Measurements from ENCODE around the gene SLC38A6.
"Not testable (repeated sequence)": the region's sequence is repeated elsewhere in the genome, so short reads cannot be mapped to it uniquely, and the experiment has no call there.

Gene SLC38A6

GRCh38 chr14:61088081-61088480, 107.0 kb downstream of the SLC38A6 start:
- ChIA-PET CTCF (no interaction called here), POLR2A (no interaction called here)
- no peak overlapping the region for H3K4me3 ChIP-seq (ENCODE audit: control insufficient read depth in 1 of 7, extremely low read depth in 1 of 7, insufficient read depth in 4 of 7, low read depth in 2 of 7, low read length in 6 of 7)
- no peak overlapping the region for H3K27ac ChIP-seq (ENCODE audit: insufficient read depth in 1 of 2, low read depth in 1 of 2, low read length in 2 of 2, poor library complexity in 1 of 2, severe bottlenecking in 2 of 2)
- H3K36me3 ChIP-seq (ENCODE audit: control insufficient read depth in 4 of 4, insufficient read depth in 4 of 4, low read length in 3 of 4): peaks cover 0 to 7% (median 0%) of the 10 kb centered on the region in 4 experiments
- DNase-seq: no peak
- no CpG with 5 or more reads among the region's 1 CpG for WGBS (ENCODE audit: insufficient coverage)
- no peaks in the 10 kb centered on the region for H3K27me3 ChIP-seq (replicated peaks in 2 of 5; ENCODE audit: control insufficient read depth in 4 of 5, insufficient read depth in 5 of 5, low read length in 4 of 5)
- H3K4me1 ChIP-seq (ENCODE audit: control extremely low read depth in 1 of 4, control insufficient read depth in 4 of 4, insufficient read depth in 4 of 4, low read length in 3 of 4): no peaks in the 10 kb centered on the region
- H3K9me3 ChIP-seq (ENCODE audit: control extremely low read depth in 1 of 5, control insufficient read depth in 4 of 5, insufficient read depth in 2 of 5, low read depth in 1 of 5, low read length in 4 of 5): peaks cover 0 to 5% (median 0%) of the 10 kb centered on the region in 5 experiments

GRCh38 chr14:61089126-61089750, 108.2 kb downstream of the SLC38A6 start:
- ChIA-PET POLR2A (no interaction called here), CTCF (no interaction called here)
- 100% methylated on average over 2 of the region's 2 CpGs for WGBS (ENCODE audit: insufficient coverage)
- H3K27ac ChIP-seq (ENCODE audit: insufficient read depth in 1 of 2, low read depth in 1 of 2, low read length in 2 of 2, poor library complexity in 1 of 2, severe bottlenecking in 2 of 2): no peak overlapping the region
- no peak for DNase-seq
- H3K4me1 ChIP-seq (ENCODE audit: control extremely low read depth in 1 of 4, control insufficient read depth in 4 of 4, insufficient read depth in 4 of 4, low read length in 3 of 4): no peaks in the 10 kb centered on the region
- H3K36me3 ChIP-seq (ENCODE audit: control insufficient read depth in 4 of 4, insufficient read depth in 4 of 4, low read length in 3 of 4): no peaks in the 10 kb centered on the region
- no peaks in the 10 kb centered on the region for H3K27me3 ChIP-seq (replicated peaks in 2 of 5; ENCODE audit: control insufficient read depth in 4 of 5, insufficient read depth in 5 of 5, low read length in 4 of 5)
- no peak overlapping the region for H3K4me3 ChIP-seq (ENCODE audit: control insufficient read depth in 1 of 7, extremely low read depth in 1 of 7, insufficient read depth in 4 of 7, low read depth in 2 of 7, low read length in 6 of 7)
- H3K9me3 ChIP-seq (ENCODE audit: control extremely low read depth in 1 of 5, control insufficient read depth in 4 of 5, insufficient read depth in 2 of 5, low read depth in 1 of 5, low read length in 4 of 5): peaks cover 0 to 2% (median 0%) of the 10 kb centered on the region in 5 experiments

GRCh38 chr14:61090432-61091216, 109.6 kb downstream of the SLC38A6 start:
- Histone ChIP-seq H3K27ac (ENCODE audit: insufficient read depth in 1 of 2, low read depth in 1 of 2, low read length in 2 of 2, poor library complexity in 1 of 2, severe bottlenecking in 2 of 2) (no peak overlapping the region), H3K36me3 (ENCODE audit: control insufficient read depth in 4 of 4, insufficient read depth in 4 of 4, low read length in 3 of 4) (no peaks in the 10 kb centered on the region), H3K4me1 (ENCODE audit: control extremely low read depth in 1 of 4, control insufficient read depth in 4 of 4, insufficient read depth in 4 of 4, low read length in 3 of 4) (no peaks in the 10 kb centered on the region), H3K4me3 (ENCODE audit: control insufficient read depth in 1 of 7, extremely low read depth in 1 of 7, insufficient read depth in 4 of 7, low read depth in 2 of 7, low read length in 6 of 7) (no peak overlapping the region), H3K27me3 (replicated peaks in 2 of 5; ENCODE audit: control insufficient read depth in 4 of 5, insufficient read depth in 5 of 5, low read length in 4 of 5) (no peaks in the 10 kb centered on the region), H3K9me3 (ENCODE audit: control extremely low read depth in 1 of 5, control insufficient read depth in 4 of 5, insufficient read depth in 2 of 5, low read depth in 1 of 5, low read length in 4 of 5) (peaks cover 0 to 2% (median 0%) of the 10 kb centered on the region in 5 experiments)
- 100% methylated on average over 3 of the region's 7 CpGs for WGBS (ENCODE audit: insufficient coverage)
- DNase-seq: no peak
- POLR2A ChIA-PET: no interaction called here
- CTCF ChIA-PET: no interaction called here

GRCh38 chr14:61091657-61092273, 110.7 kb downstream of the SLC38A6 start:
- CTCF ChIA-PET: no interaction called here
- WGBS (ENCODE audit: insufficient coverage): 80% methylated on average over 1 of the region's 2 CpGs
- H3K36me3 ChIP-seq (ENCODE audit: control insufficient read depth in 4 of 4, insufficient read depth in 4 of 4, low read length in 3 of 4): no peaks in the 10 kb centered on the region

GRCh38 chr14:61098096-61098495, 117.1 kb downstream of the SLC38A6 start:
- H3K4me3 ChIP-seq (ENCODE audit: control insufficient read depth in 1 of 7, extremely low read depth in 1 of 7, insufficient read depth in 4 of 7, low read depth in 2 of 7, low read length in 6 of 7); H3K9me3 ChIP-seq (ENCODE audit: control extremely low read depth in 1 of 5, control insufficient read depth in 4 of 5, insufficient read depth in 2 of 5, low read depth in 1 of 5, low read length in 4 of 5); CTCF ChIA-PET; DNase-seq; H3K27ac ChIP-seq (ENCODE audit: insufficient read depth in 1 of 2, low read depth in 1 of 2, low read length in 2 of 2, poor library complexity in 1 of 2, severe bottlenecking in 2 of 2); H3K27me3 ChIP-seq (replicated peaks in 2 of 5; ENCODE audit: control insufficient read depth in 4 of 5, insufficient read depth in 5 of 5, low read length in 4 of 5); POLR2A ChIA-PET; H3K36me3 ChIP-seq (ENCODE audit: control insufficient read depth in 4 of 4, insufficient read depth in 4 of 4, low read length in 3 of 4): not testable (repeated sequence)
- H3K4me1 ChIP-seq (ENCODE audit: control extremely low read depth in 1 of 4, control insufficient read depth in 4 of 4, insufficient read depth in 4 of 4, low read length in 3 of 4): peaks cover 10 to 18% (median 17%) of the 10 kb centered on the region in 4 experiments
- 97% methylated on average over 8 of the region's 15 CpGs for WGBS (ENCODE audit: insufficient coverage)

More at GRCh38 chr14:61091657-61092273, 110.7 kb downstream of the SLC38A6 start:
- H3K4me3 ChIP-seq (ENCODE audit: control insufficient read depth in 1 of 7, extremely low read depth in 1 of 7, insufficient read depth in 4 of 7, low read depth in 2 of 7, low read length in 6 of 7): no peak overlapping the region
- no peaks in the 10 kb centered on the region for H3K4me1 ChIP-seq (ENCODE audit: control extremely low read depth in 1 of 4, control insufficient read depth in 4 of 4, insufficient read depth in 4 of 4, low read length in 3 of 4)
- DNase-seq: no peak
- H3K27ac ChIP-seq (ENCODE audit: insufficient read depth in 1 of 2, low read depth in 1 of 2, low read length in 2 of 2, poor library complexity in 1 of 2, severe bottlenecking in 2 of 2): no peak overlapping the region
- POLR2A ChIA-PET: no interaction called here
- no peaks in the 10 kb centered on the region for H3K9me3 ChIP-seq (ENCODE audit: control extremely low read depth in 1 of 5, control insufficient read depth in 4 of 5, insufficient read depth in 2 of 5, low read depth in 1 of 5, low read length in 4 of 5)
- no peaks in the 10 kb centered on the region for H3K27me3 ChIP-seq (replicated peaks in 2 of 5; ENCODE audit: control insufficient read depth in 4 of 5, insufficient read depth in 5 of 5, low read length in 4 of 5)

GRCh38 chr14:61098721-61099120, 117.7 kb downstream of the SLC38A6 start:
- Histone ChIP-seq H3K9me3 (ENCODE audit: control extremely low read depth in 1 of 5, control insufficient read depth in 4 of 5, insufficient read depth in 2 of 5, low read depth in 1 of 5, low read length in 4 of 5) (peaks cover 0 to 10% (median 0%) of the 10 kb centered on the region in 5 experiments), H3K36me3 (ENCODE audit: control insufficient read depth in 4 of 4, insufficient read depth in 4 of 4, low read length in 3 of 4) (no peaks in the 10 kb centered on the region), H3K27ac (ENCODE audit: insufficient read depth in 1 of 2, low read depth in 1 of 2, low read length in 2 of 2, poor library complexity in 1 of 2, severe bottlenecking in 2 of 2) (no peak overlapping the region), H3K4me1 (ENCODE audit: control extremely low read depth in 1 of 4, control insufficient read depth in 4 of 4, insufficient read depth in 4 of 4, low read length in 3 of 4) (peaks cover 10 to 24% (median 20%) of the 10 kb centered on the region in 4 experiments), H3K27me3 (replicated peaks in 2 of 5; ENCODE audit: control insufficient read depth in 4 of 5, insufficient read depth in 5 of 5, low read length in 4 of 5) (no peaks in the 10 kb centered on the region), H3K4me3 (ENCODE audit: control insufficient read depth in 1 of 7, extremely low read depth in 1 of 7, insufficient read depth in 4 of 7, low read depth in 2 of 7, low read length in 6 of 7) (no peak overlapping the region)
- POLR2A ChIA-PET: no interaction called here
- no peak for DNase-seq
- CTCF ChIA-PET: no interaction called here

- H3K4me3 ChIP-seq (ENCODE audit: control insufficient read depth in 1 of 7, extremely low read depth in 1 of 7, insufficient read depth in 4 of 7, low read depth in 2 of 7, low read length in 6 of 7): no peak overlapping the region
- H3K27ac ChIP-seq (ENCODE audit: insufficient read depth in 1 of 2, low read depth in 1 of 2, low read length in 2 of 2, poor library complexity in 1 of 2, severe bottlenecking in 2 of 2): no peak overlapping the region
- no peaks in the 10 kb centered on the region for H3K27me3 ChIP-seq (replicated peaks in 2 of 5; ENCODE audit: control insufficient read depth in 4 of 5, insufficient read depth in 5 of 5, low read length in 4 of 5)
- ChIA-PET POLR2A (no interaction called here), CTCF (no interaction called here)
- peaks cover 0 to 10% (median 0%) of the 10 kb centered on the region in 5 experiments for H3K9me3 ChIP-seq (ENCODE audit: control extremely low read depth in 1 of 5, control insufficient read depth in 4 of 5, insufficient read depth in 2 of 5, low read depth in 1 of 5, low read length in 4 of 5)
- WGBS (ENCODE audit: insufficient coverage): no CpG with 5 or more reads among the region's 4 CpGs
- H3K36me3 ChIP-seq (ENCODE audit: control insufficient read depth in 4 of 4, insufficient read depth in 4 of 4, low read length in 3 of 4): no peaks in the 10 kb centered on the region
- peaks cover 10 to 30% (median 22%) of the 10 kb centered on the region in 4 experiments for H3K4me1 ChIP-seq (ENCODE audit: control extremely low read depth in 1 of 4, control insufficient read depth in 4 of 4, insufficient read depth in 4 of 4, low read length in 3 of 4)
- DNase-seq: no peak
These were observed 118.3 kb downstream of the SLC38A6 start for GRCh38 chr14:61099216-61099835.

Data from common myeloid progenitor, CD34-positive (primary cell).